Immature natural killer cell (primary cell): ENCODE results near the gene METTL26. TPM values are rescaled to one million over a fixed set of nuclear protein-coding genes. Genes with fewer than 3 reads are reported as not detected.
A peak's percentile ranks its signal among the peaks of the same experiment; 100 is the strongest.

Experiments
- DNase-seq, 3 donors: peaks; one replicate each; pipeline ENCODE4 v3.0.0; 2022; ENCODE audit warnings: mixed read lengths in 1 of 3
- H3K27ac Mint-ChIP-seq, 6 donors: one replicate each; pipeline ENCODE4 v1.8.0; 2020; ENCODE audit warnings: mixed read lengths in 6 of 6, mild to moderate bottlenecking in 5 of 6, inconsistent platforms in 4 of 6, moderate library complexity in 3 of 6
- H3K27me3 Mint-ChIP-seq, 3 donors: one replicate each; pipeline ENCODE4 v1.8.0; 2020 to 2021; ENCODE audit warnings: low read depth in 3 of 3, mild to moderate bottlenecking in 3 of 3, mixed read lengths in 3 of 3, moderate library complexity in 3 of 3, inconsistent platforms in 1 of 3
- H3K36me3 Mint-ChIP-seq, 3 donors: one replicate each; pipeline ENCODE4 v1.8.0; 2020; ENCODE audit warnings: mixed read lengths in 3 of 3, inconsistent platforms in 2 of 3, mild to moderate bottlenecking in 2 of 3
- H3K4me1 Mint-ChIP-seq, 2 donors: one replicate each; pipeline ENCODE4 v1.8.0; 2020; ENCODE audit warnings: inconsistent platforms in 2 of 2, mild to moderate bottlenecking in 2 of 2, mixed read lengths in 2 of 2, moderate library complexity in 1 of 2
- H3K4me3 Mint-ChIP-seq, 5 donors: one replicate each; pipeline ENCODE4 v1.8.0; 2020; ENCODE audit warnings: mild to moderate bottlenecking in 5 of 5, mixed read lengths in 5 of 5, inconsistent platforms in 3 of 5, moderate library complexity in 3 of 5
- H3K9me3 Mint-ChIP-seq, 6 donors: one replicate each; pipeline ENCODE4 v1.8.0; 2020; ENCODE audit warnings: mild to moderate bottlenecking in 6 of 6, mixed read lengths in 6 of 6, inconsistent platforms in 4 of 6, moderate library complexity in 3 of 6
- polyA plus RNA-seq, 3 donors: library from polyadenylated mRNA; unstranded; fragments of 300-500 nt; fragmentation: Illumina TruSeq; gene quantifications; one replicate each; pipeline ENCODE4 v1.2.3, GENCODE V29; 2021

The METTL26 gene
- 100 to 1,000 TPM in 1 of 3 donors, 10 to 100 TPM in 2; 89.3 to 128 (median 93.9) TPM for polyA plus RNA-seq

DNA sequence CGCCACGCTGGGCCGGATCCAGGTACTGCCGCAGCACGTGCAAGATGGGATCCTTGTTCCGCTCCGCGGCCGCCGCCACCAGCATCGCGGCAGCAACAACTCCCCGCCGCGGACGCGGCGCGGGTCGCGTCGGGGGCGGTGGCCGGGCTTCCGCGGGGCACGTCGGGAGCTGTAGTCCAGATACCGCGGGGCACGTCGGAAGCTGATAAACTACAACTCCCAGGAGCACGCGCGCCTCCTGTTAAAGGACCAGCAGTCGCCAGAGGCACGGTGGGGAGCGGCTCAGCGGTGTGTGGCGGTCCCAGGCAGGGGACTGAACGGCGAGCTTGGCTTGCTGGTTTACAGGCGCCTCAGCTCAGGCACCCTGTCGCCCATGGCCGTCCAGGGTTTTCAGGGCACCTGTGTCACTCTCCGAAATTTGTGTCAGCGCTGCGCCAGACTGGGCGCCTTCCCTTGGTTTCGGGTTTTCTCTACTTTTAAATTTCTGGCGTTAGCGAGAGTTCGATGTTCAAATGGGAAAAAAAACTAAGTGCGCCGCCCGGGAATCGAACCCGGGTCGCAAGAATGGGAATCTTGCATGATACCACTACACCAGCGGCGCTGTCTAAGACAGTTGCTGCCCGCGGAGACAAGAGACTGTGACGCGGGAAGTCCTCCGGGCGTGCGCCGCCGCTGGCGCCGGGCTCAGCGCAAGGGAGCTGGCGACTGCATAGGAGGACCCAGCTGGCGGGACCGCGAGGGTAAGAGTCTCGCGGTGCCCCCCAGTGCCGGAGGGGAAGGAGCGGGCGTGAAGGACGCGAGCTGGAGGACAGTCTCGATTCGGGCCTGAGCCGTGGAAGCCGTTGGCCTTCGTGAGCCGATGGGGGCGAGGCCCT is at the start of gene METTL26:
METTL26 (minus strand) TSS at position 100 of the 875 bp plus-strand sequence; CDS start at position 85, 15 bp downstream.
- Mint-ChIP-seq H3K9me3 (peaks cover 0 to 2% (median 0%) of the 10 kb centered on the region in 6 donors), H3K27ac (peak within 1 kb of the TSS; percentile 90 to 98 (median 96)), H3K36me3 (no peaks in the 10 kb centered on the region), H3K27me3 (peaks cover 8 to 10% (median 9%) of the 10 kb centered on the region in 3 donors), H3K4me1 (peaks cover 0 to 13% of the 10 kb centered on the region in 2 donors), H3K4me3 (peak within 1 kb of the TSS; percentile 95 to 99 (median 98))
- DNase-seq: peak; percentile 92

DNA sequence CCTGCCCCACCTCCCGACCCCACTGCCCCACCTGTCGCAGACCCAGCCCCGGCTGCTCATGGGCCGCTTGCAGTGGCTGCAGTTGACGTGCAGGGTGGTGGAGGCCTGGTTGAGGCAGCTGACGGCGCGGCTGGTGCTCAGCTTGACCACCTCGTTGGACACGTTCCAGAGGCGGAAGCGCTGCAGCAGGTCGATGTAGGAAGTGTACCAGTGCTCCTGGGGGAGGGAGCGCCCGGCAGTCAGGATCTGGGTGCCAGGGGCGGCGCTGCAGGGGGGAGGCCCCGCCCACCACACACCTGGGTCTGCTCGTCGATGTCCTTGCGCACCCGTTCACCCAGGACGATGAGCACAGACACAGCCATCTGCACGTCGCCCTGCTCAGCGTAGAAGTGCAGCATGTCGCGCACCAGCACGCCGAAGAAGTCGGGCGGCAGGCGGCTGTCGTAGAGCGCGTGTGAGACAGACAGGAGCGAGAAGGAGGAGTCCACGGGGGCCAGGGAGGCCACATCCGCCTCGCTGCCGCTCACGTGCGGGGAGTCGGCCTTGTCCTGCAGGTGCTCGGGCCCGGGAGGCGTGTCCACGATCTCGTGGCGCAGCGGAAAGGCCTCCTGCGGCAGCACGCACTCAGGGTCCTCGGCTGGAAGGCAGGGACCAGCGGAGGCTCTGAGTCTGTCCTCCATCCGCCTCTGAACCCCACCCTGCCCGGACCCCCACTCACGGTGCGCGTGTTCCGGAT is 49.0 kb upstream of the METTL26 start:
- Mint-ChIP-seq H3K4me3 (peak overlapping the region in 1 of 5 donors; percentile 27), H3K9me3 (no peaks in the 10 kb centered on the region), H3K27ac (peak overlapping the region in 1 of 6 donors; percentile 23)

GRCh38 chr16:684071-684794 is 48.1 kb upstream of the METTL26 start, which contains the start of gene JMJD8:
TSS of gene JMJD8 (minus strand) at chr16:684334. CDS start at chr16:684319, 15 bp downstream.
- peaks cover 0 to 2% (median 0%) of the 10 kb centered on the region in 3 donors for H3K36me3 Mint-ChIP-seq

More for the DNA sequence above, 49.0 kb upstream of the METTL26 start:
- peaks cover 0 to 12% (median 3%) of the 10 kb centered on the region in 3 donors for H3K27me3 Mint-ChIP-seq
- peaks cover 13 to 38% of the 10 kb centered on the region in 2 donors for H3K4me1 Mint-ChIP-seq
- DNase-seq: no peak
- H3K36me3 Mint-ChIP-seq: peaks cover 0 to 2% (median 0%) of the 10 kb centered on the region in 3 donors

GRCh38 chr16:683396-684070 is 47.4 kb upstream of the METTL26 start:
- H3K4me3 Mint-ChIP-seq: peak overlapping the region; percentile 43 to 71 (median 58)
- no peak for DNase-seq
- peak overlapping the region in 4 of 6 donors; percentile 17 to 70 (median 48) for H3K27ac Mint-ChIP-seq

More at GRCh38 chr16:684071-684794, 48.1 kb upstream of the METTL26 start, which contains the start of gene JMJD8:
- Mint-ChIP-seq H3K27ac (peak within 1 kb of the TSS in 5 of 6 donors; percentile 14 to 86 (median 61)), H3K27me3 (peaks cover 2 to 10% (median 3%) of the 10 kb centered on the region in 3 donors), H3K9me3 (no peaks in the 10 kb centered on the region), H3K4me3 (peak within 1 kb of the TSS; percentile 70 to 83 (median 76)), H3K4me1 (peaks cover 11 to 32% of the 10 kb centered on the region in 2 donors)
- peak; percentile 96 for DNase-seq

DNA sequence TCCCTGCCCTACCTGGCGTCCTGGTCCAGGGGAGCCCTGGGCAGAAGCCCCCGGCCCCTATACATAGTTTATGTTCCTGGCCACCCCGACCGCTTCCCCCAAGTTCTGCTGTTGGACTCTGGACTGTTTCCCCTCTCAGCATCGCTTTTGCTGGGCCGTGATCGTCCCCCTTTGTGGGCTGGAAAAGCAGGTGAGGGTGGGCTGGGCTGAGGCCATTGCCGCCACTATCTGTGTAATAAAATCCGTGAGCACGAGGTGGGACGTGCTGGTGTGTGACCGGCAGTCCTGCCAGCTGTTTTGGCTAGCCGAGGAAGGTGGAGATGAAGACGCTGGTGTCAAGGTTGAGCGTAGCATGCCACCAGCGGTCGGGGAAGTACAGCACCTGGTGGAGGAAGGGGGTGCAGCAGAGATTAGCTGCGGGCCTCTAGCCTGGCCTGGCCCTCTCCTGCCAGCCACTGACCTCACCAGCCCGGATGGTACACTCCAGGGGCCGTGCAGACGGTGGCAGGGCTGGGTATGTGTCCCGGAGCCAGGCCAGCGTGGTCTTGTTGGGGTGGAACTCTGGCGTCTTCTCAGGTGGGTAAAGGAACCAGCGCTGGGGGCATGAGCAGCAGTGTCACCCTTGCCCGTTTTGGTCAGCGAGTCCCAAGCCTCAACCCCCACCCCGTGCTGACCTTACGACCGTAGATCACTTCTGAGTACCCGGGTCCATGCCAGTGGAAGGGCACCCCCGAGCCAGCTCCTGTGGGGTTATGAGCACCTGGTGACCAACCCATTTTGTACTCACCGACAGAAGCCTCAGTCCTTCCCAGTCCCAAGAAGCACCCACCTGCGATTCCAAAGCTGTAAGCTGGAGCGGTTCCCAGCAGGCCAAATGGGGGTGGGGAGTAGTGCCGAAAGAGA is 46.6 kb upstream of the METTL26 start:
- peaks cover 11 to 29% of the 10 kb centered on the region in 2 donors for H3K4me1 Mint-ChIP-seq
- H3K9me3 Mint-ChIP-seq: no peaks in the 10 kb centered on the region
- peak overlapping the region; percentile 56 to 73 (median 65) for H3K4me3 Mint-ChIP-seq
- DNase-seq: no peak
- H3K27me3 Mint-ChIP-seq: peaks cover 4 to 10% (median 5%) of the 10 kb centered on the region in 3 donors
- peaks cover 0 to 2% (median 0%) of the 10 kb centered on the region in 3 donors for H3K36me3 Mint-ChIP-seq
- peak overlapping the region in 5 of 6 donors; percentile 22 to 75 (median 64) for H3K27ac Mint-ChIP-seq

More at GRCh38 chr16:683396-684070, 47.4 kb upstream of the METTL26 start:
- Mint-ChIP-seq H3K4me1 (peaks cover 11 to 29% of the 10 kb centered on the region in 2 donors), H3K27me3 (peaks cover 4 to 10% (median 5%) of the 10 kb centered on the region in 3 donors), H3K9me3 (no peaks in the 10 kb centered on the region), H3K36me3 (peaks cover 0 to 2% (median 0%) of the 10 kb centered on the region in 3 donors)

- H3K4me3 Mint-ChIP-seq: peak overlapping the region; percentile 56 to 73 (median 69)
- peak overlapping the region in 3 of 6 donors; percentile 36 to 64 (median 57) for H3K27ac Mint-ChIP-seq
- peaks cover 11 to 26% of the 10 kb centered on the region in 2 donors for H3K4me1 Mint-ChIP-seq
- H3K36me3 Mint-ChIP-seq: peaks cover 0 to 2% (median 0%) of the 10 kb centered on the region in 3 donors
- H3K27me3 Mint-ChIP-seq: peaks cover 4 to 10% (median 6%) of the 10 kb centered on the region in 3 donors
- DNase-seq: no peak
- no peaks in the 10 kb centered on the region for H3K9me3 Mint-ChIP-seq
Measured at GRCh38 chr16:681746-682427, 45.8 kb upstream of the METTL26 start.

DNA sequence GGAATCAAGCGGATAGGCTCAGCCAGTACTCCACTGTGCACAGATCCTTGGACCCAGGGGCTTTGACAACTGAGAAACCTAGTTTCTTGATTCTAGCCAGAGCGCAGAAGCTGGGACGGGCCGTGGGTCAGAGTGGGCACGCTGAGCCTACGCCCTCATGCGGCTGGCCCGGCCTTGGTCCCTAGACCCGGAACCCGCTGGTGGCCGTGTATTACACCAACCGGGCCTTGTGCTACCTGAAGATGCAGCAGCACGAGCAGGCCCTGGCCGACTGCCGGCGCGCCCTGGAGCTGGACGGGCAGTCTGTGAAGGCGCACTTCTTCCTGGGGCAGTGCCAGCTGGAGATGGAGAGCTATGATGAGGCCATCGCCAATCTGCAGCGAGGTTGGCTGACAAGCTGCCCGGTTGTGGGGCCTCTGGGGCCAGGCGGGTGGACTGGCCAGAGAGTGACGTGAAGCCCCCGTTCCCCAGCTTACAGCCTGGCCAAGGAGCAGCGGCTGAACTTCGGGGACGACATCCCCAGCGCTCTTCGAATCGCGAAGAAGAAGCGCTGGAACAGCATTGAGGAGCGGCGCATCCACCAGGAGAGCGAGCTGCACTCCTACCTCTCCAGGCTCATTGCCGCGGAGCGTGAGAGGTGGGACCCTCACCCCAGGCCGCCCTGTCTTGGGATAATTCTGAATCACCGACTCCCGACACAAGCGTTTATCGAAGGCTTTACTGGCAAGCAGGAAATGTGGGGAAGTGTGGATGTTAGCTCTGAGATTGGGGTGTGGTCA is 45.1 kb upstream of the METTL26 start:
- Mint-ChIP-seq H3K4me3 (peak overlapping the region; percentile 59 to 73 (median 69)), H3K27ac (peak overlapping the region in 4 of 6 donors; percentile 28 to 72 (median 46)), H3K4me1 (peaks cover 11 to 26% of the 10 kb centered on the region in 2 donors), H3K27me3 (peaks cover 4 to 8% (median 7%) of the 10 kb centered on the region in 3 donors), H3K36me3 (peaks cover 0 to 2% (median 0%) of the 10 kb centered on the region in 3 donors), H3K9me3 (no peaks in the 10 kb centered on the region)
- no peak for DNase-seq

- Mint-ChIP-seq H3K27ac (peak overlapping the region in 1 of 6 donors; percentile 72), H3K27me3 (peaks cover 4 to 7% (median 7%) of the 10 kb centered on the region in 3 donors), H3K9me3 (no peaks in the 10 kb centered on the region), H3K36me3 (peaks cover 0 to 2% (median 0%) of the 10 kb centered on the region in 3 donors), H3K4me3 (peak overlapping the region; percentile 59 to 81 (median 65)), H3K4me1 (peaks cover 11 to 21% of the 10 kb centered on the region in 2 donors)
- no peak for DNase-seq
Measured at GRCh38 chr16:680625-680945, 44.5 kb upstream of the METTL26 start.

GRCh38 chr16:679814-680624 is 43.9 kb upstream of the METTL26 start, which contains the start of gene STUB1:
TSS of gene STUB1 (plus strand) at chr16:680410. CDS start at chr16:680526, 116 bp downstream.
- Mint-ChIP-seq H3K9me3 (no peaks in the 10 kb centered on the region), H3K4me1 (peaks cover 11 to 24% of the 10 kb centered on the region in 2 donors), H3K36me3 (peaks cover 0 to 2% (median 0%) of the 10 kb centered on the region in 3 donors), H3K4me3 (peak within 1 kb of the TSS; percentile 69 to 86 (median 81)), H3K27ac (peak within 1 kb of the TSS in 4 of 6 donors; percentile 60 to 82 (median 76)), H3K27me3 (peaks cover 7 to 11% (median 7%) of the 10 kb centered on the region in 3 donors)
- DNase-seq: peak; percentile 85 to 88 (median 87)
